Measurements from ENCODE around the gene PLXNA2.

The PLXNA2 gene

GRCh38 chr1:208136459-208137182 lies 107.6 kb downstream of the PLXNA2 start:
- no peak for DNase-seq

DNA sequence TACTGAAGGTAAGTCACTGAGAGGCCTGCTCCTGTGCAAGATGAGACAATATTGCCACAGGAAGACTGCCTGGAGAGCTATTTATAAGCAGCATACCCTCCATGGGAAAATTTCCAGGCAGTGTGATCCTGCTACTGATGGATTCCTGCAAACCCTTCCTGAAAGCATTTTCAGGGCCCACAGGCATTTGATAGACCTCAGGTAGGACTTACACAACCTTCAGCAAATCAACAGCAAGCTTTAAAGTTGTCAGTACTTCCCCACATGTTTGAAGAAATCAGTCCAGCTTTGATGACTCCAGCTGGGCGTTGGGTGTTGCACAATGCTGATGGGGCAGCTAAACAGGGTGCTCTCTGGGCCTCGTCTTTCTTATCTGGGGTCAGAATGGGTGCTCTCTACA lies 108.8 kb downstream of the PLXNA2 start:
- no peak for DNase-seq

GRCh38 chr1:208134491-208134890 lies 109.7 kb downstream of the PLXNA2 start:
- no peak for DNase-seq

DNA sequence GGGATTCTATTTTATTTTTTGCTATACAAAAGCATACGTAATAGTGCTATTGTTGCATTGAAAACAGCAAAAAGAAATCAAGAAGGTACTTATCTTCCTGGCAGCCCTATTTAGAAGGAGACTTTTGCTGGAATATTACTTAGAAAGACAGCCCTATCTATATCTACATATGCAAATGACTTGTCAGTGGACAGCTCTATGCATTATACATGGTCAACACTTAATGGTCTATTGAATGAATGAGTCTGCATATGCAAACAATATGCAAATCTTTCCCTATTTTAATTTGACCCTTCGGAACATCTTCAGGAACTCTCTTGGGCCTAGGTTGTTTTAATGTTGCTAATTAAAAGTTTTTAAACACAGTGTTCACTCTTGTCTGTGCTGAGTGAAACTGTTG lies 110.8 kb downstream of the PLXNA2 start:
- no peak for DNase-seq

- peak; percentile 71 to 77 for DNase-seq
Observed at GRCh38 chr1:208132287-208132882, 111.8 kb downstream of the PLXNA2 start.

GRCh38 chr1:208131621-208132286 lies 112.4 kb downstream of the PLXNA2 start:
- no peak for DNase-seq

DNA sequence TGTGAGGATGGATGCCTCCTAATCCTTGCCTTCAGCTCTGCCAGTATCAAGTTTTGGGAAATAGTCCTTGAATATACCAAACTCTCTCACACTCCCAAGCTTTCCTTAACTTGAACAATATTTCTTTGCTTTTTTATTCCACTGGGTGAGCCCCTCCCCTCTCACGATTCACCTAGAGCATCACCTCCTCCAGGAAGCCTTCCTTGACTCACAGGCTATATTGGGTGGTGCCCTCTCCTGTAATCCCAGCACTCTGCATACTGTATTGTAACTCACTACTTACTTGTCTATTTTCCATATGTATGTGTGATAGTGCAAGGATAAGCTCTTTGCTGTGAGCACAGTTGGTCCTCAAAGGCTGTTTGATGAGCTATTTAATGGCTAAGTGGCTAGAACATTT lies 114.7 kb downstream of the PLXNA2 start:
- DNase-seq = no peak

DNA sequence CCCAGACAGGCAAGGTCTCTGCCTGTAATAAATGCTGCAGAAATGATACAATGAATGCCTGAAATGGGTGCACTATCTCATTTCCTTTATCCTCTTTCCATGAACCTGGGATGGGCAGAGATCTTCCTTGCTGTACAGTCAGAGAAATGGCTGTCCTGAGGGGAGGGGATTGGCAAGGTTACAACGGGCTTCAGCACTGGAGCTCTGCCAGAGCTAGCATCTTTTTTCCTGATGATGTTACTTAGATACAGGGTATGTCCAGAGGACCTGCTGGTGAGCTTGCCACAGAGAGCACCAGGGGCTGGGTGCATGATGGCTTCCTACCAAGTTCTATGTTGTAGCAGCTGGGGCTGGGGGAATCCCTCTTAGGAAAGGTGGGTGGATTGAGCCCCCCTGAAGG lies 115.1 kb downstream of the PLXNA2 start:
- no peak for DNase-seq

DNA sequence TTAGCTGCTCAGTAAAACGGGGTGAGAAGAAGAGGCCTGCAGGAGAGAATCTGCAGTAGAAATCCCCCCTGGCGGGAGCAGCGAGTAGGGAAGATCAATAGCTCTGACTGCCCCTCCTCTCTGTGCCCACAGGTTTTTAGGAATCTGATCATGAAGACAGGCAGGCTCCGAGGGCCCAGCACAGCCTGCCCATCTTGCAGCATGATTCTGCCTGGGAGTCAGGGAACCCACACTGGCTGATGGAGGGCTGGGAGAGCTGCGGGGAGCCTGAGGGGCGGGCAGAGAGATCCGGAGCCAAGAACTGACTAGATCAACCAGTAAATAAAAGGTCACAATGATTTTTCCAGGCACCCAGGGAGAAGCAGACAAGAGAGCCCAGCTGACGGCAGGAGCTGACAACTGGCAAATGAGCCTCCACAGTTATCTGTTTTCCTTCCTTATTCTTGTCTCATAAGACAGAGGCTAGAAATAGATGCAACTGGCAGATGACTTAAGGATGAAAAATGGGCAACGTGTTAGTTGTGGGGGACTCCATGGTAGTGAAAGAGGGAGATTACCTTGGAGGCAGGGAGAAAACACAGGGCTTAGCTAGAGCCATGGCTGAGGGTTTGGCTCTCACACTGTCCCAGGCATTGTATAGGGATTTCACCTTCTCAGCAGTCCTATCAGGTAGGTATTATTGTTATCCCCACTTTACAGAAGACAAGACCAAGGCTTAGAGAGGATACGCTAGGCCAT lies 116.2 kb downstream of the PLXNA2 start:
- no peak for DNase-seq

GRCh38 chr1:208127284-208127683 lies 116.9 kb downstream of the PLXNA2 start:
- DNase-seq = no peak

DNA sequence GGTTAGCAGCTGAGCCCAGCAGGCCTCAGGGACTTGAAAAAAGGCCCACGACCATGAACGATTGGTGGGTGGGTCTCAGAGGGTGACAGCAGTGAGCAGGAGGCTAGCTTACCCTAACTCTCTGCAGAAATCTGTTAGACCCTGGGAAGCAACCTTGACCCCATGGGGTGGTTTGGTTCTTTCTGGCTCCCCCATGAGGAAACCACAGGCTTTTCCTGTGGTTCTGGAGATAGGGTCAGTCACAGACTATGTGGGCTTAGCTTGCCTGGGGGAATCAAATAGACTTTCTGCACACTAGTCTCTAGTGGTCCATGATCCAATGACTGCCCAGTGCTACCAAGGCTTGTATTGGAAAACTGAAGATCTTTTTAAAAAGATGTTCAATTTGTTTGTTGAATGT lies 118.1 kb downstream of the PLXNA2 start:
- DNase-seq = no peak

- DNase-seq = no peak
Observed at GRCh38 chr1:208122612-208123358, 121.4 kb downstream of the PLXNA2 start.

- DNase-seq = no peak
Observed at GRCh38 chr1:208121813-208122364, 122.3 kb downstream of the PLXNA2 start.

- DNase-seq = no peak
Observed at GRCh38 chr1:208120431-208120790, 123.8 kb downstream of the PLXNA2 start.

DNA sequence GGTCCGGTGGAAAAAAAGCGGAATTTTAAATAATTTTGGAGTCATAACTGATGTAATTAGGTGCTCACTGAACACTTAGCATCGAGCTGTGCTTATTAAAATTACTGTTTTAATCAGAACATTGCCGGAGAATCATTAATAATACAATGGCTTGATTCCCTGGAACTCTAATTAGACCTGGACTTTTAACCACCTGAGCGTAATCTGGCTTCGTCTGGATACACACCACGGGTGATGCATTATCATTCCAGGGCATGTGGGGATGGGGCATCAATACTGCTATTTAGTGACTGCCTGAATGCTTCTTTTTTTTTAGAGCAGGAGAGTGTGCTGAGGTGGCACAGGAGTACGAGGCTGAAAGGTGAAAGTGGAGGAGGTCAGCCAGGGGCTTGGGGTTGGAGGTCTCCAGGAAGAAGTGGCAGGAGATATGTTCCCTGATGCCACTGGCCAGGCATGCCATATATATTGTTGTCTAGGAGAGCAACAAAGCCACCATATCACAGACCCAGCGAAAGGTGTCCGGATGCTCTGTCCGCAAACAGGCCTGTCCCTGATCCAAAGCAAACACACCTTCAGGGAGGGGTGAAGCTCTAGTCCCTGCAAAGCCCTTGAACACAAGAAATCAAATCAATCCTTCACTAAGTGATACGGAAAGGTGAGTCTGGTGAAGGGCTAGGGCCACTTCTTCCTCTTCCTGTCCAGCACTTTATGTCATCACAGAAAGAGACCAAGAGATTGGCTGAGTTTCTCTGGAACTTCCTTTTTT lies 125.2 kb downstream of the PLXNA2 start:
- DNase-seq = no peak

DNA sequence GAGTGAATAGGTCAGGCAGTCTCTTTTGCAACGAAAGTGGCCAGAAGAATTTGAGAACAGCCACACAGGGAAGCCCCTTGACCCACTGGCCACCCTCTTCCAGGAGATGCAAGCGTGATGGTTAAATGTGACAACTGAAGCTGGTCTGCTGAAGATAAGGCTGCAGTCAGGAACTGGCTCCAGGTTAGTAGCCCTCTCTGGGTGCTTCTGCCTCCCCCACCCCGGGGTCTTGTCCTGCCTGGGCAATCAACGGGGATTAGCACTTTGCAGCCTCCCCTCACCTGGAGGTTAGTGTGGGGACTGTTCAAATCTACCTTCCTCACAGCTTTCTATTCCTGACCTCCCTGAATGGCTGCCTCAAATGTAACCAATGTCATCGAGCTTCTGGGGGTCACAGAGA lies 125.9 kb downstream of the PLXNA2 start:
- no peak for DNase-seq

DNA sequence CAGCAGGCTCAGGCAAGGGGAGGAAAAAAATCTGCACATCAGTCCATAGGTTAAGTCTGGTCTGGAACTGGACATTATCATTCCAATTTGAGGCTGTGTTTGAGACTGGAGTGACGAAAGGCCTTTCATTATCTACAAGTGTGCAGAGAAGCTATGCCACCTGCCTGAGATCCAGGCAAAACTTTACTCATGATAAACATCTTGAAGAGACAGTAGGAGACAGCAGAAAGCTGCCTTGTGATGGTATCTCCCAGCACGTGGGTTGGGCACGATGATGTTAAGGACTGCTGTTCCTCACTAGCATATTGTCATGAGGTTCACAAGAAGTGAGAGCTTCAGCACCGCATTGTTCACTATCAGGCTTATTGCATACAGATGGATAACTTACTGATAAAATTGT lies 126.4 kb downstream of the PLXNA2 start:
- no peak for DNase-seq

GRCh38 chr1:208117409-208117808 lies 126.8 kb downstream of the PLXNA2 start:
- DNase-seq = no peak

DNA sequence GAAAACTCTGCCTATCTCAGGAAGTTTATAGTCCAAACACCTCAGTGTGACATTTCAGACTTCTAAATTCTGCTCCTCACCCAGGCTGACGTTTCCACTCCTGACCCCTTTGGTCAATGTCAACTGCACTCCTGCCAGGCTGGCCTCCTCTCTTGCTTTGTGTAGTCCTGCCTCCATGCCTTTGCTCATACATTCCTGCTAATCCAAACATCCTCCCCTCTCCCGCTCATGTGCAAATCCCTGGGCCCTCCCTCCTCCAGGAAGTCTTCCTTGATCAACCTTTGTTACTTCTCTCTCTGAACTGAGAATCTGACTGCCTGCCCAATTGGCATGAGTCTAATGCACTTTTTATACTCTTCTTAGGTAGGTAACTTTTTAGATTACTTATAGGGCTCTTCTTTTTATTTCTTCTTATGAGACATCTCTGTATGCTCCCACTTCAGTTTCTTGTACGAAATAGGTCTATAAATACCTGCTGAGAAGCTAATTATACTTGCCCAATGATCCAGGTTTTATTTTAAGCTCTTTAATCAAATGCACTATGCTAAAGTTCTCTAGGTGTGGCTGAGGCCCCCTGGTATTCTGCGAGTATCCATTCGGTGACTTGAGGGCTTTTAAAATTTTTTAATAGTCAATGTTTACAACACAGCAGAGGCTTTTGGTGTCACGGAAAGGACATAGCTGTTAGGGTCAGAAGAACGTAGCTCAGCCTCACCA lies 128.1 kb downstream of the PLXNA2 start:
- DNase-seq = no peak

- no peak for DNase-seq
Observed at GRCh38 chr1:208113011-208113410, 131.2 kb downstream of the PLXNA2 start.

GRCh38 chr1:208112401-208112800 lies 131.8 kb downstream of the PLXNA2 start:
- DNase-seq = no peak
